ENCODE data around the gene SUSD6.
A peak's percentile ranks its signal among the peaks of the same experiment; 100 is the strongest.

The SUSD6 gene, protein sequence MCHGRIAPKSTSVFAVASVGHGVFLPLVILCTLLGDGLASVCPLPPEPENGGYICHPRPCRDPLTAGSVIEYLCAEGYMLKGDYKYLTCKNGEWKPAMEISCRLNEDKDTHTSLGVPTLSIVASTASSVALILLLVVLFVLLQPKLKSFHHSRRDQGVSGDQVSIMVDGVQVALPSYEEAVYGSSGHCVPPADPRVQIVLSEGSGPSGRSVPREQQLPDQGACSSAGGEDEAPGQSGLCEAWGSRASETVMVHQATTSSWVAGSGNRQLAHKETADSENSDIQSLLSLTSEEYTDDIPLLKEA

GRCh38 chr14:69611172-69612013 lies at the start of gene SUSD6:
TSS of gene SUSD6 (plus strand) at chr14:69611596. CDS start at chr14:69658593, 46,997 bp downstream.
- peak; percentile 80 for DNase-seq

- no peak for DNase-seq
Measured at GRCh38 chr14:69561893-69562292, 49.5 kb upstream of the SUSD6 start.

DNA sequence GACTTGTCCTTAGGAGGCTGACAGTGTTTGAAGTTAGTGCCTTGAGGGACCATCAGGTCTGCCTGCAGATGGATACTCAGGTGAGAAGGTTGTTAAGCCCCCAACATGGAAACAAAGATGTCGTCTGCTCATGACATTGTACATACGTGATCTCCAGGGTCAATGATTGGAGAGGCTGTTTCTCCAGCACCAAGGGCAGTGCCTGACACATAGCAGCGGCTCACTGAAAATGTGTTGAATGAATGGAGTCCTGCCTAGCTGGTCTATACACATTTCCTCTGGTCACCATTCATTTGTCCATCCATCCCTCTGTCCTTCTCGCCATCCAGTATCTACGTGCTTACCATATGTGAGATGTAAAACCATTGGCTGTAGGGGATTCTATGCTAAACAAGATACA lies 43.8 kb upstream of the SUSD6 start:
- DNase-seq = no peak

- no peak for DNase-seq
Measured at GRCh38 chr14:69569859-69570258, 41.5 kb upstream of the SUSD6 start.

DNA sequence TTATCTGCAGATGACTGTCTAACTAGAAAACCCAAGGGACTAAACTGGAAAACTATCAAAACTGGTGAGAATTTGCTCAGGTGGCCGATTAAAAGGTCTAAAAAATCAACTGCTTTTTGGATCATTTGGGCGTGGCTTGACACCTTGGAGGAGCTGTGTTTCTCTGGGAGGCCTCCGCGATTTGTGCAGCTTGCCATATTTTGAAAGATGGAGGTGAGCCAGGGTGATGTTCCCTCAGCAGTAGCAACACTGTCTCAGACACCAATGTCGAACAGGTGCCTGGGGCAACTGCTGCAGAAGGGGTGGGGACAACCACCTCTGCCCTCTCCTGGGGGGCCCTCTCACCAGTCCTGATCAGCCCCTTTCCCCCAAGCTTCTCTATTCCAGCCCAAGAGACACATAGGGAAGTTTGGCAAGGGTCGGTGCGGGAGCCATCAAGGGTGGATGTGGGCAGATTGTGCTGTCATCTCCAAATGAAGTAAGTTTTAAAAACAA lies 40.5 kb upstream of the SUSD6 start:
- DNase-seq = no peak

DNA sequence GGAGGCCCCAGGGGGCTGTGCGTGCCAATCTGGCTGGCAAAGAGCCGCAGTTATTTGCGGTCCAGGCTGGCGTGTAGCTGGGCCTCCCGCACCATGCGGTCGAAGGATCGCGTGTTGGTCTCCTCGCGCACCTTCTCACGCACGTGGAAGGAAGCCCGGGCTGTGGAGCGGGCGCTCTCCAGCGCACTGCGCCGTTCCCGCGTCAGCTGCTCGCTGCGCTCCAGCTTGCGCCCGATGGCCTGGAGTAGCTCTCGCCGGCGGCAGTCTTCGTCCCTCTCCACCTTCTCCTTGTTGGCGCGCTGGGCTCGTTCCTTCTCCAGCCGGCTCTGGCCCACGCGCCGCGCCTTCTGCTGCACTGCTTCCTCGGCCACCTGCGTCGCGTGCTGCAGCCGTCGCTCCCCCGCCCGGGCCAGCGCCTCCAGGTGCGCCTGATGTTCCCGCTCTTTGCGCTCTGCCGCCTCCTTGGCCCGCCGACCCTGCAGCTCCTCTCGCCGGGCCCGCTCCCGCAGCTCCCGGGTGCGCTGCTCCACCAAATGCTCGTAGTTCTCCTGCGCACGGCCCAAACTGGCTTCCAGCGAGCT lies 39.9 kb upstream of the SUSD6 start:
- no peak for DNase-seq

GRCh38 chr14:69572030-69572840 lies 39.2 kb upstream of the SUSD6 start:
- DNase-seq = no peak

DNA sequence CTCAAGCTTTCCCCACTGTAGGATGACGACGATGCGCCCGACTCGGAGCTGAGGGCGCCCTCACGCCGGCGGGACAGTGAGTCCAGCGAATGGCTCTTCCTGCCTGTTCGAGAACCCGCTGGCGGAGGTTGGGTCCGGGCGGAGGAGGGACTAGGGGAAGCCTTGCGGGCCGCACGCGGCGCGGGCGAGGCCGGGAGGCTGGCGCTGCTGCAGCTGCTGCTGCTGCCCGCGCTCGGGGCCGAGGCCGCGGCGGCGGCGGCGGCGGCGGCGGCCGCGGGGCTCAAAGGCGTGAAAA lies 38.6 kb upstream of the SUSD6 start:
- no peak for DNase-seq

DNA sequence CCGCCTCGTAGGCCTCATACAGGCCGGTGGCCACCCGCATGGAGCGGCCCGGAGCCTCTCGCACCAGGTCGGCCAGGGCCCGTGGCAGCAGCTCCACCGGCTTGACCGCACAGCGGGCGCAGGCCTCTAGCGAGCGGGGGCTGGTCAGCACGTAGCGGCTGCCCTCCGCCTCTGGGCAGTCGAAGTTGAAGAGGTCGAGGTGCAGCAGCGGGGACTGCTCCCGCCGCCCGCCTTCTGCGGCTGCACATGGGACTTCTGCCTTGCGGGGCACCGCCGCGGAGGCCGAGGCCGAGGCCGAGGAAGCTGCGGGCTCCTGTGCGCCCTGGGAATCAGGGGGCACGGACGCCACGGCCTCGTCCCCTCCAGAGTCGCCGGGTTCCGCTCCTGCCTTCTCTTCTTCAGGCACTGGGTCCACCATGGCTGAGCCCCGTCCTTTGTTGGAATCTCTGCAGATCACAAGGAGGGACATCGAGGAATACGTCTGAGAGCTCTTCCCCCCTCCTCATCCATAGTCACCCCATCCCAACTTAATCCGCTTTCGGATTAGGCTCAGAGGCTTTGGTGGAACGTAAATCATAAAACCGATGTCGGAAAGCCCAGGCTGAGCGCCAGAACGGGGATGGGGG lies 38.1 kb upstream of the SUSD6 start:
- no peak for DNase-seq

- DNase-seq = no peak
Measured at GRCh38 chr14:69573831-69574262, 37.5 kb upstream of the SUSD6 start.

GRCh38 chr14:69574263-69574953 lies 37.0 kb upstream of the SUSD6 start, which contains the start of gene CCDC177:
TSS of gene CCDC177 (minus strand) at chr14:69574871. CDS start at chr14:69573622, 1,249 bp downstream.
- no peak for DNase-seq

- DNase-seq = no peak
Measured at GRCh38 chr14:69574954-69575295, 36.5 kb upstream of the SUSD6 start.

DNA sequence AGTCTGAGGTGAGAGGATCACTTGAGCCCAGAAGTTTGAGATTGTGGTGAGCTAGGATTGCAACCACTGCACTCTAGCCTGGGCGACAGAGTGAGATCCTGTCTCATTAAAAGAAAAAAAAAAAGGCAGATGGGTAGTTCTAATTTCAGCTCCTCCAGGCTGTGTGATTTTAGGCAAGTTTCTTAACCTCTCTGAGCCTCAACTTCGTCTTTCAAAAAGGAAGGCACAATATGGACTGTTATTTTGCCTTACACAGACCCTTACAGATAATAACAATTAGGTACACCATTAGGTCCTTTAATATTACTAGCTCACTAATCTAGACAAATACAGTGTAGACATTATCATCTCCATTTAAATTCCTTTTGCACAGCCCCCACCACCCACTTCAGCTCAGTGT lies 31.9 kb upstream of the SUSD6 start:
- no peak for DNase-seq

DNA sequence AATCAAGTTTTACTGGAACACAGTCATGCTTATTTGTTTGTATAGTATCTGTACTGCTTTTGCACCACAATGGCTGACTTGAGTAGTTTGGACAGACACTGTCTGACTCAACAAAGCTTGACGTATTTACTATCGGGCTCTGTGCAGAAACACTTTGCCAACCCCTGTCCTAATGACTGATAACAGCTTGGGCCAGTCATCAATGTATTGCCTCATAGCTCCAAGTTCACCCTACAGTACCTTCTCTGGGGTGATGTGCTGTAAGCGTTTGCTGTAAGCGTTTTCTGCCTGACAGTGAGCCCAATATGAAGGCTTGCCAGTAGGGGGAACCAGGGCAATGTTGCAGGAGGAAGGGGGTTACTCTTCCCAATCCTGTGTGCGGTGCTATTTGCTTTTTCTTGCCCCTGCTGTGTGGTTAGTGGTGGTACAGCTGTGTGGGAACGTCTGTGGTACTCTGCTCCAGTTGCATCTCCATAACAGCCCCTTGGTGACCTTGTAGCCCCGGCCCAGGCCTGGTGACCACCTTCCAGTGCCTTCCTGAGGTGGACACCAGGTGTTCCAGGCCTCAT lies 31.3 kb upstream of the SUSD6 start:
- DNase-seq = peak; percentile 72

DNA sequence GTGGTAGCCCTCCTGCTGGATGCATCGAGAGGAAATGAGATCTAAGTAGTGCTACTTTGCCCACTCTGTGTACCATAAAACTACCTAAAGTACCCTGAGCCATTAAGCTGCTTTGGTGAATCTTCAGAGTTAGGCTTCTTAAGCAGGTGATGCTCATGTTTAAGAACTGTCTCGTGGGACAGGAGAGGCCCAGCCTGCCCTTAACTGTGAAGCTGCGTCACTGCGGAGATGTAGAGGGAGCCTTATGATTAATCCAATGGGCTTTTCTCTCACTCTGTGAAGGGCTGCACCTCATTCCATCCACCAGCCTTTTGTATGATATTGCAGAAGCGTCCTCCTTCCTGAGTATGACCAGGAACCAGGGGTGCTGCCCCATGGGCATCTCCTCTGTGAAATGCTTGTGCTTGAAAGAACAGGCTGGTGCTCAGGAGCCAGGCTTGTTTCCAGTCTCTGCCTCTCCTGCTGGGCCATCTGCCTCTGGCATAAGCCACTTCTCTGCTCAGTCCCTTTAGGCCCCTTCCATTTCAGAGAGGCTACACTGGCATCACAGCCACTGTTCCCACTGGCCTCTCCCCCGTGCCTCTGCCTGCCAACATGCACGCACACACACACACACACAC lies 30.0 kb upstream of the SUSD6 start:
- no peak for DNase-seq

DNA sequence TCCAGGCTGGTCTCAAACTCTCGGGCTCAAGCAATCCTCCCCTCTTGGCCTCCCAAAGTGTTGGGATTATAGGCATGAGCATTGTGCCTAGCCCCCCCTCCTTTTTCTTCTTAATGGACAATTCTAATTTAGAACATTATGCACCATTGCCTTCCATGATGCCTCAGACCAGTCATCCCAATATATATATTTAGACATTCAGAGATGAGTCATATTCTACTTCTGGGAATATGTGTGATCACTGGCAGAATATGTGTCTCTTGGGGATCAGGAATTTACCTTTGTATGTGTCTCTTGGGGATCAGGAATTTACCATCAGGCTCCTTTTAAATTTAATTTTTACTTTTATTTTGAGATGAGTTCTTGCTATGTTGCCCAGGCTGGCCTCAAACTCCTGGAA lies 29.2 kb upstream of the SUSD6 start:
- no peak for DNase-seq

- DNase-seq = no peak
Measured at GRCh38 chr14:69582829-69583228, 28.6 kb upstream of the SUSD6 start.

- DNase-seq = no peak
Measured at GRCh38 chr14:69584389-69584788, 27.0 kb upstream of the SUSD6 start.

- no peak for DNase-seq
Measured at GRCh38 chr14:69586404-69586803, 25.0 kb upstream of the SUSD6 start.

GRCh38 chr14:69587389-69587788 lies 24.0 kb upstream of the SUSD6 start:
- no peak for DNase-seq

GRCh38 chr14:69591317-69591716 lies 20.1 kb upstream of the SUSD6 start:
- no peak for DNase-seq
